ENCODE data around the gene C5AR1.
"Not testable (repeated sequence)": the region's sequence is repeated elsewhere in the genome, so short reads cannot be mapped to it uniquely, and the experiment has no call there.

DNA sequence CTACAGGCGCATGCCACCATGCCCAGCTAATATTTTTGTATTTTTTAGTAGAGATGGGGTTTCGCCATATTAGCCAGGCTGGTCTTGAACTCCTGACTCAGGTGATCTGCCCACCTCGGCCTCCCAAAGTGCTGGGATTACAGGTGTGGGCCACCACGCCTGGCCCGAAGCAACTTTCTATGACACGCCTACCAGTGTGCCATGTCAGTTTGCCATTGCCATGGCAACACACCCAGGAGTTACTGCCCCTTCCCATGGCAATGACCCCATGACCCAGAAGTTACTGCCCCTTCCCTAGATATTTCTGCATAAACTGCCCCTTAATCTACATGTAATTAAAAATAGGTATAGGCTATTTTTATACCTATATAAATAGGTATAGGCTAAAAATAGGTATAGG lies 36.4 kb downstream of the C5AR1 start:
- TF ChIP-seq, protein P1, sequence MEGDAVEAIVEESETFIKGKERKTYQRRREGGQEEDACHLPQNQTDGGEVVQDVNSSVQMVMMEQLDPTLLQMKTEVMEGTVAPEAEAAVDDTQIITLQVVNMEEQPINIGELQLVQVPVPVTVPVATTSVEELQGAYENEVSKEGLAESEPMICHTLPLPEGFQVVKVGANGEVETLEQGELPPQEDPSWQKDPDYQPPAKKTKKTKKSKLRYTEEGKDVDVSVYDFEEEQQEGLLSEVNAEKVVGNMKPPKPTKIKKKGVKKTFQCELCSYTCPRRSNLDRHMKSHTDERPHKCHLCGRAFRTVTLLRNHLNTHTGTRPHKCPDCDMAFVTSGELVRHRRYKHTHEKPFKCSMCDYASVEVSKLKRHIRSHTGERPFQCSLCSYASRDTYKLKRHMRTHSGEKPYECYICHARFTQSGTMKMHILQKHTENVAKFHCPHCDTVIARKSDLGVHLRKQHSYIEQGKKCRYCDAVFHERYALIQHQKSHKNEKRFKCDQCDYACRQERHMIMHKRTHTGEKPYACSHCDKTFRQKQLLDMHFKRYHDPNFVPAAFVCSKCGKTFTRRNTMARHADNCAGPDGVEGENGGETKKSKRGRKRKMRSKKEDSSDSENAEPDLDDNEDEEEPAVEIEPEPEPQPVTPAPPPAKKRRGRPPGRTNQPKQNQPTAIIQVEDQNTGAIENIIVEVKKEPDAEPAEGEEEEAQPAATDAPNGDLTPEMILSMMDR (conservative IDR thresholded peaks at IDR 0.05; ENCODE audit: low read length) = not testable (repeated sequence)
- TF ChIP-seq EZH2phosphoT487 (IDR thresholded peaks at IDR 0.05; ENCODE audit: borderline replicate concordance) = not testable (repeated sequence)

All from Loucy (cell line).